ENCODE results near the gene PTPRG. TPM values are rescaled to one million over a fixed set of nuclear protein-coding genes. Genes with fewer than 3 reads are reported as not detected.
A peak's percentile ranks its signal among the peaks of the same experiment; 100 is the strongest.

PTPRG gene
- total RNA-seq, 1 experiment from 2014 or later: 9.2 TPM

DNA sequence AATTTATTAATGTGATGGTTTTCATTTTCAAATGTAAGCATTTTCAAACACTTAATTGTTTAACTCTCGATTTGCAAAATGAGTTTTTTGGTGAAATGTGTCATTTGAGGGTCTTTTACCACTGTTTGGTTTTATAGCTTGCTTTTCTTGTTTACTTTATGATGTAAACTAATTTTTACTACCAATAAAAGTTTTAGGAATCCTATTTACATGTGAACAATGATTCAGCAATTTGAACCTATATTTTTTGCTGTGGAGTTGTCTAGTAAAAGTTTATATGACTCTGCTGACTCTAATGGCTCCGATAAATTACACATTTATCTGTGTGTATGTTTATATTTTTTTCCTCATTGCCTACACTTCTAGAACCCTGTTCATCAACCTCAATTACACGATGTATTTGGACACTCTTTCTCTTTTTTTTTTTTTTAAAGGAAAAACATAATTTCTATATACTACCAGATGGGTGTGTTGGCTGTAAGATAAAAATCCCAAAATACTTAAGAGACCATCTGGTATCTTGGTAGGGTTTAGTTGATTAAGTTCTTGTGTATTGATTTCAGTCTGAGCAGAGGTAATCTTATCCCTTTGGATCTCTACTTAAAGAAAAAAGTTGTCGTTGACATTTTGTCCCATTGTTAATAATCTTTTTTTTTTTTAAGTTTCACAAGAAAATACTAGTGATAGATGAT is 89.5 kb downstream of the PTPRG start:
- DNase-seq (ENCODE audit: low read depth): no peak

- DNase-seq (ENCODE audit: low read depth): no peak
These were observed 96.3 kb downstream of the PTPRG start for GRCh38 chr3:61657689-61658088.

GRCh38 chr3:61662861-61663260 is 101.5 kb downstream of the PTPRG start:
- no peak for DNase-seq (ENCODE audit: low read depth)

DNA sequence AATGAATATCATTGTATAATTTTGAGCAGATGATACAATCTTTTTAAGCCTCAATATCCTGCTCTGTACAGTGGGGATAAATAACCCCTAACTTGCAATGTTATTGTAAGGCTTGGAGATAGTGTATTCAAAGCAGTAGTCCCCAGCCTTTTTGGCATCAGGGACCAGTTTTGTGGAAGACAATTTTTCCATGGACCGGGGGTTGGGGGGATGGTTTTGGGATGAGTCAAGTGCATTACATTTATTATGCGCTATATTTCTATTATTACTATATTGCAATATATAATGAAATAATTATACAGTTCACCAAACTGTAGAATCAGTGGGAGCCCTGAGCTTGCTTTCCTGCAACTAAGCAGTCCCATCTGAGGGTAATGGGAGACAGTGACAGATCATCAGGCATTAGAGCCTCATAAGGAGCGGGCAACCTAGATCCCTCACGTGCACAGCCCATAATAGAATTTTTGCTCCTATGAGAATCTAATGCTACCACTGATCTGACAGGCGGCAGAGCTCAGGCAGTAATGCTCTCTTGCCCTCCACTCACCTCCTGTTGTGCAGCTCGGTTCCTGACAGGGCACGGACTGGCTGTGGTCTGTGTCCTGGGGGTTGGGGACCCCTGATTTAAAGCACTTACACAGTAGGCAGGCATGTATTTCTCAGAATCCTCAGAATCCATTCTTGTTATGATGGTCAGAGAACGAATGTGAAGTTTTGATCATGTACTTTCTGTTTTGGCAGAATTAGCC is 102.2 kb downstream of the PTPRG start:
- DNase-seq (ENCODE audit: low read depth): no peak

DNA sequence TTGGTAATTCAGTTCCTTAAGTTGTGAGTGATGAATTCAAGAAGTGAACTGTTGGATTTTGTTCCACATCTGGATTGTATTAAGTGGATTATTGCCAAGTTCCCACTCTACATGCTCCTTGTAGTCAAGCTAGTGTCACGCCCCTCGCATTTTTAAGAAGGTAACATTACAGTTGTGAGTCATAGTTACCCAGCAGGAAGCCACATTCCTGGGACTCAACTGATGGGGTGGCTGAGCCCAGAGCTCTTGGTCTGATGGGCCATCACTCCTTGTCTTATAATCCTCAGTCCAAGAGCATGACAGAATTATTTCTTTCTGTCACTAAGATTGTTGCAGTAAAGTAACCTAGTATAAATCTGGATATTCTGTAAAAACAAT is 102.7 kb downstream of the PTPRG start:
- peak; percentile 89 for DNase-seq (ENCODE audit: low read depth)

DNA sequence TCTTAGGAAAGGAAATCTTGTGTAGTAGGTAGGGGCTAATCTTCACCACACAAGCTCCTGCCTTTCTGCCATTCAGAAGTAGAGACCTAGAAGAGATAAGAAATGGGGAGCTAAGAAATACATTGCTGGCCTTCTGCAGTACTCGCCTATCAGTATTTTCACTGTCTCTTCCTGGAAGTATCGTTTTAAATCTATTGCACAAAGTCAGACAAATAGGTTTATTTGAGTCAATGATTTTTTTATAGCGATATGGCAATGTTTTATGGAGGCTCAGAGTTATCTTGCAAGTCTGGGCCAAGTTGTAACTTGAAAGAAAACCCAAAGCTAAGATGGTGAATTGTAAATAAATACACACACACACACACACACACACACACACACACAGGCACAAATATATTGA is 103.8 kb downstream of the PTPRG start:
- no peak for DNase-seq (ENCODE audit: low read depth)

DNA sequence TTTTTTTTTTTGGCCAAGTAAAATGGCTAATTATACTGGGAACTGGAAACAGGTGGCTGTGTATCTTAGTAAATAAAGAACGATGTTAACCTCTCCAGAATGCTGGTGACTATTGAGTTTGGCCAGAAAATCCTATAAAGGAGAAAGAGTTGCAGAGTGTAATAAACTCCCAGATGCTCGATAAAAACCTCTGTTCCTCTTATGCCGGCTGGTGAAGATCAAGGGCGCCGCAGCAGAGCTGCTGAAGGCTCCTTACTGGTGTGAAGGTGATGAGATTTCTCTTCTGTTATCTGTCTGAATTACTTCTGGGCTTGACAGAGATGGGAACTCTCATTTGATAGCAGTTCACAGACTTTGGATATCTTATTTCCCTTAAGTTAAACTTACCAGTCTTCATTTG is 104.6 kb downstream of the PTPRG start:
- no peak for DNase-seq (ENCODE audit: low read depth)

GRCh38 chr3:61666615-61667330 is 105.4 kb downstream of the PTPRG start:
- DNase-seq (ENCODE audit: low read depth): no peak

- DNase-seq (ENCODE audit: low read depth): no peak
These were observed 106.0 kb downstream of the PTPRG start for GRCh38 chr3:61667383-61667782.

- no peak for DNase-seq (ENCODE audit: low read depth)
These were observed 106.4 kb downstream of the PTPRG start for GRCh38 chr3:61667814-61668213.

GRCh38 chr3:61668317-61668864 is 107.0 kb downstream of the PTPRG start:
- no peak for DNase-seq (ENCODE audit: low read depth)

DNA sequence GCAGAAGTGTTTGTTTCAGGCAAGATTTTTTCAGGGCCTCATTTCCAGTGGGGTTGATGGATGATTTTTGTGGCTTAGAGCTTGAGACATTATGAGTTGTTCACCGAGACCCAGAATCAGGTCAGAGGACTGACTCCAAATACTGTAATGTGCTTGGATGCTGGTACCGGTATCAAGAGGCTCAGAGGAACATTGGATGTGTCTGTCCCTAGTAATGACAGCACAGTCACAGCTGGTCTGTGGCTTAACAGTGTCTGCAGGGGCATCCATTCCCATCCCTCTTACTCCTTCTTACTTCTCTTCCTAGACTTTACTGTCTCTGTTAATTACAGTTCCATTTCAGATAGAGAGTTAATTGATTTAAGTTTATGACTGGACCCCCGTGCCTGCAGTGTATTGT is 107.8 kb downstream of the PTPRG start:
- no peak for DNase-seq (ENCODE audit: low read depth)

DNA sequence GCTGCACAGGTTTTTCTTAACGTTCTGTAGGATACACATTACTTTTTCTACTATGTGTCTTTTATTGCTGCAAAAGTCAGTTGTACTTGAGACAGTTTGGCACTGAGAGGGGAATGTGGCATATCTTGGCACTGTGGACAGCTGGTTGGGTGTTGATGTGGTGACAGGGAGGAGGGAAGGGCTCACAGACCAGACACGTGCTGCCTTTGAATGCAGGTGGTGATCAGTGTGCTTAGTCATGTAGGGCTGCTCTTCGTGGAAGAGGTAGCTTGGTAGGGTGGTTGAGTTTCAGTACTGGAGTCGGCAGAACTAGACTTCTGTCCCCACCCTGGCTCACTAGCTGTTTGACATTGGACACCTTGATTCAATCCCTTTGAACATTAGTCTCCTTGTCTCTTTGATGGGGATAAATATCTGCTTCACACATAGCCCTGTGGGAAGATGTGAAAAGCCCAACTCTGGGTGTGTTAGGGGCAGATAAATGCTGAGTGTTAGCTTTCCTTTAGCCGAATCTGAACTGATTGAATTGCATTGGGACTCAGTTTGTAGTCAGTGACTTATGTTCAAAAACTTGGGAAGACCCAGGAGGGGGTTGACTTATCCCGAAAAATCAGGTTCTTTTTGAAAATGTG is 108.4 kb downstream of the PTPRG start:
- DNase-seq (ENCODE audit: low read depth): peak; percentile 51

- no peak for DNase-seq (ENCODE audit: low read depth)
These were observed 112.3 kb downstream of the PTPRG start for GRCh38 chr3:61673651-61674050.

DNA sequence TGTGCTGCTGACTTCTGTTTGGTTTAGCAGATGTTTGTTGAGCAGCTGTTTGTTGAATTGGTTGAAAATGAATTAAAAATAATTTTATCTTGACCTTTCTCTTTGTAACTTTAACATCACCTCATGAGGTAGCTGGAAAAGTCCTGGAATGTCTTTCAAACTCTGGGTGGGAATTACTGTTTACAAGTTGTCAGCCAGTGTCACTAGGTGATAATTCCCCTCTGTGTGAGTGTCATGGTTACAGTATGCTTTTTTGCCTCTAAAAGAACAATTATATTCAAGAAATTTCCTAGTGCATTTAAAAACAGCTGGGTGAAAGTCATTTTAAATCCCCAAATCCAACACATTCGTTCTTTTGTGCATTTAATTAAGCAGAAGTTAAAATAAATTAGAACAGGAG is 113.2 kb downstream of the PTPRG start:
- no peak for DNase-seq (ENCODE audit: low read depth)

DNA sequence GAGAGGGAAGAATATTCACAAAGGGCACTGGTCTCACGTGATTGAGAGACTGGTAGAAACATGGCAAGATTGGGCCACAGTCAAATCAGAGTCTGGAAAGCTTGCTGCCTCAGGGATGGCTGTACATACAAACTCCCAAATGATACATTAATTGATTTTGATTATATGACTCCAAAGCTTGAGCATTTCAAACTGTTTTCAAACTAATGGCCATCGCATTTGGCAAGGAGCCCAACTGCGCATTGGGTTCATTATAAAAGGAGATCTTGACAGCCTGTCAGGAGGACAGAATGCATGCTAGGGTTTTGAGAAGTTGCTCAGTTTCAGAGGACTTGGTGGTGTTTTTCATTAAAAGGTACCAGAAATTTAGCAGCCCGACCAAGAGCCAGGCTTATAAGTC is 117.7 kb downstream of the PTPRG start:
- no peak for DNase-seq (ENCODE audit: low read depth)

DNA sequence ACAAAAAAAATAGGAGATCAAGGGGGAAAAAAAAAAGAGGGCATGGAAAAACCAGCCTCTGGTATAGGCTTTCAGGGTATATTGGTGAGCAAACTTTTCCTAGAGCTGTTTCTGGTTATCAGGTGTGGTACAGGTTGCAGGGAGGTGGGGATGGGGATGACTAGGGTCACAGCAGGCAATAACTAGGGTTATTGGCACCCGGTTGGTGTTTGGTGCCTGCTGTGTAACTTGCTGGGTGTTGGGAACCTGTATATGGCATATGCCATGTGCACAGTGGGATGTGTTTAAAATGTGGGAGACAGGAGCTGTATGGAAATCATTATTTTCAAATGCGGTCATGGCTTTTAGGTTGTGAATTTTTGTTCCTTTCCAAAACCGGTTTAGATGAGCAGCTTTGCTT is 119.2 kb downstream of the PTPRG start:
- no peak for DNase-seq (ENCODE audit: low read depth)

GRCh38 chr3:61681636-61682035 is 120.3 kb downstream of the PTPRG start:
- no peak for DNase-seq (ENCODE audit: low read depth)

DNA sequence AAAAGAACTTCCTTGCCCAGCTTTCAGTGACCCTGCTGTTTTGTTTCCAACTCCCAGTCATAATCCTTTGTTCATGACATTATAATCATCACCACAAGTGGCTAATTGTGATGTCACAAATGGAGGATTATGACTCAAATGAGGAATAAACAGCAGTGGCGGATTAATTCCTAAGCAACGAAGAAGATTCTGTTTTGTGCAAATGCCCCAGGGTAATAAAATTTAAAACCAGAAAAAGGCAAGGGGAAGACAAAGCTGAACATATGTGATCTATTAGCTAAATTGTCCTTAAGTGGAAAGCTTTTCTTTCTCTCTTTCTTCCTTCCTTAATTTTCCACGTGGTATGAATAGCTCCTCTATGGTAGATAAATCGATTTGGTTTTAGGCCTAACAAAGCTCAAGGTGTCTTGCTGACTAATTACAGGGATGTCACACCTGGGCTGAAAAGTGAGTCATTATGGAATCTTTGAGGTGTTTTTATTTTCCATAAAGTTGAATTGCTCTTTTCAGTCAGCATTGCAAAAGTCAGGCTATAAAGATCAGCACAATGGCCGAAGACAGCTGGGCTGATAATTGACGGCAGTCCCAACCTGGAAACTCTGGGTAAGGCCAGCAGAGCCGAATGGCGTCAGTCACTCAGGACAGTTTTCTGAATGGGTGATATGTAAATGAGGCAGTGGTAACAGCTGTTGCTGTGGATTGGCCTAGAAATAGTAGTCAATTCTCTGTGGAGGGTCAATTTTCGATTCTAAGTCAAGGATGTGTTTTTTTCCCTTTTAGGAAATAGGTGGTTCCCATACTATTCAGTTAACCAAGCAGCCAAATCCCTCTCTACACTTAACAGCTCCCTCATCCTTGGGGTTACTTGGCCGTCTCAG is 121.5 kb downstream of the PTPRG start:
- peak; percentile 77 for DNase-seq (ENCODE audit: low read depth)

DNA sequence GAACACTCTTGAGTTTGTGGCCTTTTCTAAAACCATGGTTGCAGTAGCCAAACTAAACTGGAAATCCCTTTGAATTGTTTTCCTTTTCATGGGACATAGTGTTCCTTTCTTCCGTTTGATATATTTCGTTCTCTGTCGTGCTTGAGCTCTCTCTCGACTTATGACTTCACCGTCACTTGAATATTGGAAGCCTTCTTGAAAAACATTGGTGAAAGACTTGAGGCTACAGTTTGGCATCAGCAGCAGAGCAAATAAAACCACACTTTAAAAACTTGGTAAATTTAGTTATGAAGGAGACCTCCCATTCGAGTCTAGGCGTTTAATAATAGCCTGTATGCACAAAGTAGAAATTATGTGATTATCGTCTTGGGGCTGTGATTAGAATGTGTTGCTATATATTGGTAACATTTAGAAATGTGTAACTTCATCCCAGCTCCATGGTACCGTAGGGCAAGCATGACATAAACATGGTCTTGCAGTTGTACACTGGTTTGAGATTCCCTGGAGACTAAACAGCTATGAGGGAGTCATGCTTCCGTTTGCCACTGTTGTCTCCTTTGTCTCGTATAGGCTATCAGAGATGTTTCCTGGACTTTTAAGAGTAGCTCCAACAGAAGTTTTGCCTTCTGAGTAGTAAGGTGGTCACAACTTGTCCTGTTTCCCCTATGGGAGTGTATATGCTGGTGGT is 122.3 kb downstream of the PTPRG start:
- DNase-seq (ENCODE audit: low read depth): no peak

GRCh38 chr3:61684386-61684785 is 123.0 kb downstream of the PTPRG start:
- DNase-seq (ENCODE audit: low read depth): peak; percentile 22

Measured in M059J (cell line).